Esophagus muscularis mucosa (tissue), 4 donors: ENCODE measurements around the gene PGBD2. TPM values are rescaled to one million over a fixed set of nuclear protein-coding genes. Genes with fewer than 3 reads are reported as not detected.

Experiments
- DNase-seq: peaks from one replicate; pipeline ENCODE4 v3.0.0-alpha.2; 2017; ENCODE audit errors: extremely low spot score
- H3K27ac ChIP-seq, 4 donors: fragments of 200-600 bp; sonication (generic); replicated peaks in 1 of 4; 1 replicate in 3 of 4; 2 replicates in 1 of 4; pipeline ENCODE4 v1.5.1; 2016 to 2019; ENCODE audit warnings: mild to moderate bottlenecking in 1 of 4
- H3K27me3 ChIP-seq, 4 donors: fragments of 200-600 bp; sonication (generic); one replicate each; pipeline versions ENCODE4 v1.5.1 to v1.6.0; 2016 to 2019
- H3K36me3 ChIP-seq, 4 donors: fragments of 200-600 bp; sonication (generic); one replicate each; pipeline ENCODE4 v1.5.1; 2016 to 2019
- H3K4me1 ChIP-seq, 4 donors: fragments of 200-600 bp; sonication (generic); one replicate each; pipeline ENCODE4 v1.5.1; 2016 to 2019
- H3K4me3 ChIP-seq, 4 donors: fragments of 200-600 bp; sonication (generic); 1 replicate in 2 of 4; 2 replicates in 2 of 4; pipeline ENCODE4 v1.5.1; 2016 to 2019; ENCODE audit warnings: mild to moderate bottlenecking in 4 of 4, moderate library complexity in 1 of 4
- H3K9me3 ChIP-seq, 4 donors: fragments of 200-600 bp; sonication (generic); 1 replicate in 3 of 4; 2 replicates in 1 of 4; pipeline ENCODE4 v1.5.1; 2016 to 2019
- CTCF ChIP-seq, 3 experiments: fragments of 200-600 bp in 2 of 3; fragments of 450-650 bp in 1 of 3; sonication (generic) in 2 of 3; IDR thresholded peaks; one replicate each; pipeline ENCODE4 v1.5.1; 2017 to 2019; ENCODE audit warnings: antibody characterized with exemption in 3 of 3, mild to moderate bottlenecking in 2 of 3, moderate library complexity in 1 of 3
- EP300 ChIP-seq: sonication (generic); formaldehyde crosslinking; IDR thresholded peaks from one replicate; pipeline ENCODE4 v1.6.1; 2017; ENCODE audit warnings: antibody characterized with exemption
- POLR2A ChIP-seq: fragments of 450-650 bp; IDR thresholded peaks from one replicate; pipeline ENCODE4 v1.6.1; 2017; ENCODE audit warnings: antibody characterized with exemption, moderate library complexity, mild to moderate bottlenecking, low read depth
- POLR2AphosphoS5 ChIP-seq, 2 donors: sonication (generic); formaldehyde crosslinking; IDR thresholded peaks; one replicate each; pipeline ENCODE4 v1.6.1; 2017; ENCODE audit warnings: antibody characterized with exemption in 2 of 2
- WGBS: methylation state at CpG from one replicate; pipeline ENCODE4 v1.1.5; 2018; 5-methylcytosine and 5-hydroxymethylcytosine counted together
- intact Hi-C: fragments of 100-400 bp; cut with DNase I; formaldehyde crosslinking; loops from one replicate; pipeline ENCODE4 v1.15.1; 2023
- total RNA-seq, 4 donors: library from RNA; depleted of rRNA; stranded (reverse); fragments of >200 nt; gene quantifications; one replicate each; pipeline versions ENCODE4 v1.1.0 to v1.2.1, GENCODE V29; 2016

PGBD2 gene
- total RNA-seq, 4 donors from 2014 or later, result 3.1 to 5.6 (median 4.1) TPM

DNA sequence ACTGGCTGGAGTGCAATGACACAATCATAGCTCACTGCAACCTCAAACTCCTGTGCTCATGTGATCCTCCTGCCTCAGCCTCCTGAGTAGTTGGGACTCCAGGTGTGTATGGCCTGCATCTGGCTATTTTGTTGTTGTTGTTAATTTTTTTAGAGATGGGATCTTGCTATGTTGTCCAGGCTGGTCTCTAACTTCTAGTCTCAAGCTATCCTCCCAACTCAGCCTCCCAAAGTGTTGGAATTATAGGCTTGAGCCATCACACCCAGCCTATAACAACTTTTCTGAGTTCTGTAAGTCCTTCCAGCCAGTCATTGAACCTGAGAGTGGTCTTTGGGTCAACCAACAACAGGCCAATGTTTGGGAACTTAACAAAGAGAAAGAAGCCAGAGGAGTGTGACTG, 11.2 kb upstream of the PGBD2 start:
- intact Hi-C loops, result no loop called here
- no peaks in the 10 kb centered on the region for H3K9me3 ChIP-seq
- no peaks in the 10 kb centered on the region for H3K36me3 ChIP-seq
- no peak overlapping the region for H3K27ac ChIP-seq
- H3K4me1 ChIP-seq, result no peaks in the 10 kb centered on the region
- TF ChIP-seq POLR2A, result no peak
- TF ChIP-seq POLR2AphosphoS5 (IDR thresholded peaks at IDR 0.05), result no peak
- no peak for TF ChIP-seq CTCF (IDR thresholded peaks at IDR 0.05)
- TF ChIP-seq EP300, result no peak
- DNase-seq, result no peak
- no peak overlapping the region for H3K4me3 ChIP-seq
- peaks cover 0 to 17% (median 0%) of the 10 kb centered on the region in 4 donors for H3K27me3 ChIP-seq

- Histone ChIP-seq H3K9me3 (no peaks in the 10 kb centered on the region), H3K27me3 (peaks cover 0 to 17% (median 0%) of the 10 kb centered on the region in 4 donors), H3K4me3 (no peak overlapping the region), H3K27ac (no peak overlapping the region), H3K4me1 (no peaks in the 10 kb centered on the region), H3K36me3 (no peaks in the 10 kb centered on the region)
- TF ChIP-seq EP300, result no peak
- no peak for TF ChIP-seq POLR2A
- TF ChIP-seq CTCF (IDR thresholded peaks at IDR 0.05), result no peak
- no peak for TF ChIP-seq POLR2AphosphoS5 (IDR thresholded peaks at IDR 0.05)
- 74% methylated on average over 8 of the region's 9 CpGs for WGBS
- no peak for DNase-seq
- intact Hi-C loops, result no loop called here
Measured at GRCh38 chr1:248897412-248898337, 8.4 kb upstream of the PGBD2 start.

GRCh38 chr1:248900637-248901036, 5.4 kb upstream of the PGBD2 start:
- no peak for DNase-seq
- Histone ChIP-seq H3K4me1 (peaks cover 0 to 8% (median 3%) of the 10 kb centered on the region in 4 donors), H3K9me3 (no peaks in the 10 kb centered on the region), H3K27ac (no peak overlapping the region), H3K27me3 (peaks cover 0 to 14% (median under 1%) of the 10 kb centered on the region in 4 donors), H3K4me3 (no peak overlapping the region), H3K36me3 (no peaks in the 10 kb centered on the region)
- WGBS, result 96% methylated on average over 1 of the region's 1 CpG
- TF ChIP-seq POLR2AphosphoS5 (IDR thresholded peaks at IDR 0.05), result no peak
- intact Hi-C loops, result no loop called here

GRCh38 chr1:248901578-248901977, 4.5 kb upstream of the PGBD2 start:
- 72% methylated on average over 2 of the region's 2 CpGs for WGBS
- DNase-seq, result no peak
- H3K9me3 ChIP-seq, result no peaks in the 10 kb centered on the region
- peaks cover 0 to 10% (median 7%) of the 10 kb centered on the region in 4 donors for H3K4me1 ChIP-seq
- TF ChIP-seq POLR2A (no peak), CTCF (IDR thresholded peaks at IDR 0.05) (no peak), POLR2AphosphoS5 (IDR thresholded peaks at IDR 0.05) (no peak), EP300 (no peak)
- H3K27me3 ChIP-seq, result peaks cover 0 to 11% (median 3%) of the 10 kb centered on the region in 4 donors
- H3K27ac ChIP-seq, result no peak overlapping the region
- H3K36me3 ChIP-seq, result no peaks in the 10 kb centered on the region
- H3K4me3 ChIP-seq, result no peak overlapping the region
- intact Hi-C loops, result no loop called here

DNA sequence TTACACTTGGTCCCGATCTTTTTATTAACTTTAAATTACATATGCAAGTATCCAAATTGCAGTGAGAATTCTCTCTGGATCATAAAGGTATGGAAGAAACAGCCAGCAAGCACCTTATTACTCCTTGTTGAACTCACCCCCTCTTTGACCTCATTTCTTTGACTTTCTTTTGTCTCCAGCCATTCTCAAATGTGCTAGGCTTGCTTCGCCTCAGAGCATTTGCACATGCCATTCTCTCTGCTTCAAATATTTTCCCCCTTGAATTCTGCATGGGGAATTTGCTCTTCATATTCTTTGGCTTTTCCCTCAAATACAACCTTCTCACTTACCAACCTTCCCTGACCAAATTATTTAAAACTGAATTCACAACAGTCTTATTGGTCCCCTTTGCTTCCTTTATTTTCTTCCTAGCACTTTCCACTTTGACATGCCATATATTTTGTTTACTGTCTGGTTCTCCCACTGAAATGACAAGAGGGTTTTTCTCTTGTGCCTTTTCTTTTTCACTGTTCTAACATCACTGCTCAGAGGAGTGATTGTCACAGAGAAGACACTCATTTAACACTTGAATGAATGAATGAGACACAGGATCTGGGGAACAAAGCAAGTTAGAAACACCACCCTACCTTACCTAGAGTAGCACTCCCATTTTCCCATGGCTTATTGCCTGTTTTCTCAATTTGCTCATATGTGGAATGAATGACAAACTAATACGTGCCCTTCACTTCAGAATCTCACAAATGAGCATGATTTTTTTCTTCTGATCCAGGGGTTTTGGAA, 1.4 kb upstream of the PGBD2 start:
- Histone ChIP-seq H3K36me3 (peaks cover 0 to 3% (median 0%) of the 10 kb centered on the region in 4 donors), H3K4me1 (peaks cover 0 to 27% (median 16%) of the 10 kb centered on the region in 4 donors), H3K4me3 (no peak overlapping the region), H3K27me3 (peaks cover 0 to 7% (median 0%) of the 10 kb centered on the region in 4 donors), H3K9me3 (no peaks in the 10 kb centered on the region), H3K27ac (peak overlapping the region in 1 of 4 donors; percentile 89)
- no peak for TF ChIP-seq EP300
- no peak for TF ChIP-seq CTCF (IDR thresholded peaks at IDR 0.05)
- TF ChIP-seq POLR2AphosphoS5 (IDR thresholded peaks at IDR 0.05), result no peak
- TF ChIP-seq POLR2A, result no peak
- 92% methylated on average over 3 of the region's 3 CpGs for WGBS
- intact Hi-C loops, result no loop called here
- no peak for DNase-seq
